ENCODE data around the gene CELF2.

The CELF2 gene

GRCh38 chr10:11058965-11059364 is 41.3 kb downstream of the CELF2 start:
- DNase-seq (ENCODE audit: low spot score), result no peak

DNA sequence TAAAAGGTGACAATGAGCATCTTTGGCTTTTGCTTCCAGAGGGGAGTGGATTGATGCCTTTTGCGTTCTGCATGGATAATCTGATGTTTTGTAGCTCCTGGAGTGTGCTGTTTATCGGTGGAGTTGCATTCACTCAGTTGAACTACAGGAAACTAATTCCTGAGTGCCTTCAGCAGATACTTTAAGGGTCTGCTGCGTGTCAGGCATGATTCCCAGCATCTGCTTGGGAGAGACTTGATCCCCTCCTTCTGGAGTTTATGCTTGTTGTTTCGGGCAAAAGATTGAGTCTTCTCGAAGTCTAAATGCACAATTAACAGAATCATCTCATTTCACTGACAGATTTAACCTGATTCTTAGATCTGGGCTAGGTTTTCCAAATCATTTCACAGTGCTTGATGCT is 46.2 kb downstream of the CELF2 start:
- DNase-seq (ENCODE audit: low spot score), result no peak

- DNase-seq (ENCODE audit: low spot score), result no peak
These were observed 47.2 kb downstream of the CELF2 start for GRCh38 chr10:11064832-11065231.

- no peak for DNase-seq (ENCODE audit: low spot score)
These were observed 47.9 kb downstream of the CELF2 start for GRCh38 chr10:11065567-11065966.

GRCh38 chr10:11066520-11066919 is 48.8 kb downstream of the CELF2 start:
- DNase-seq (ENCODE audit: low spot score), result no peak

DNA sequence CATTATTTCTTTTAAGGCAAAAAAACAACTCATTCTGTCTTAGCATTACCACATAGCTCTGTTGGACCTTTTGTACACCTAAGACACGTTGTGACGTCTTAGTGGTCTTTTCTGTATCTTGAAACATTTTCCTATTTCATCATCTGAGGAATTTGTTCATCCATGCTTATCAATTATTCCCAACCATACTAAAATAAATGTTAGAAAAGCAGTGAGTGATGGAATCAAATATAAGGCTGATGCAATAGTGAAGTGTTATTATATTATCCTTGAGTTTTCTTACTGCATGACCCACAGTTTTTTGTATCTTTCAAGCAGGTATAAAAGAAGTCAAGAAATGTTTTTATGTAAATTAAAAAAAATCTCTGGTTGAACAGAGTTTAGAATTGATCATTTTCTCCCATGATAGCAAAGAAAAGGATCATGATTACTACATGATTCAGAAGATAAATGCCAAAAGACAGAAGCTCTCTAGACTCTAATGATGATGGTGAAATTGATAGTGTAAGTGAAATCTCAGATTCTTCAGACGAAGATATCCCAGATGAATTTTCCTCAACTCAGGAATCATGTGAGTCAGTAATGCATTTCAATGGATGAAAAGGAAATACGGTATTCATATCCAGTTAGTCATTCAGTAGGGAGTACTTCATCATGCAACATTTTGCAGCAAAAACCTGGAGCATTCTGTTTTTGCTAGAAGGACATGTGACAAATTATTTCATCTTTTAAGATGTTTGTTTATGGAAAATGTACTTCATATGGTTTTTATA is 51.4 kb downstream of the CELF2 start:
- DNase-seq (ENCODE audit: low spot score), result no peak

DNA sequence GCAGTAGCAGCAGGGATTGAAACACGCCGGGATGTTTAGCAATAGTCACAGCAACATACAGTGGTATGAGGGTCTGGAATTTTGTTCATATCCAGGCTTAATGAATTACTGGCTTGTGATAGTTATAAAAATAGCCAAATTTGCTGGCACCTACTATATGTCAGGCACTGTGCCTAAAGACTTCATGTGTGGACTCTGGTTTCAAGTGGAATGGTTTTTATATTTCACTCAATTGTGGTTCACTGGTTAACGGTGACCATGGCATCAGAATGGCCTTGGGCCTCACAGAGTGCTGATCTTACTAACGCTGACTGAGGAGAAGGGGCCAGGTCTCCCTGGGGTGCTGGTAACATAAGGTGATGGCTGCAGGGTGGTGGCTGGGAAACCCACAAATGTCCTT is 55.7 kb downstream of the CELF2 start:
- DNase-seq (ENCODE audit: low spot score), result no peak

DNA sequence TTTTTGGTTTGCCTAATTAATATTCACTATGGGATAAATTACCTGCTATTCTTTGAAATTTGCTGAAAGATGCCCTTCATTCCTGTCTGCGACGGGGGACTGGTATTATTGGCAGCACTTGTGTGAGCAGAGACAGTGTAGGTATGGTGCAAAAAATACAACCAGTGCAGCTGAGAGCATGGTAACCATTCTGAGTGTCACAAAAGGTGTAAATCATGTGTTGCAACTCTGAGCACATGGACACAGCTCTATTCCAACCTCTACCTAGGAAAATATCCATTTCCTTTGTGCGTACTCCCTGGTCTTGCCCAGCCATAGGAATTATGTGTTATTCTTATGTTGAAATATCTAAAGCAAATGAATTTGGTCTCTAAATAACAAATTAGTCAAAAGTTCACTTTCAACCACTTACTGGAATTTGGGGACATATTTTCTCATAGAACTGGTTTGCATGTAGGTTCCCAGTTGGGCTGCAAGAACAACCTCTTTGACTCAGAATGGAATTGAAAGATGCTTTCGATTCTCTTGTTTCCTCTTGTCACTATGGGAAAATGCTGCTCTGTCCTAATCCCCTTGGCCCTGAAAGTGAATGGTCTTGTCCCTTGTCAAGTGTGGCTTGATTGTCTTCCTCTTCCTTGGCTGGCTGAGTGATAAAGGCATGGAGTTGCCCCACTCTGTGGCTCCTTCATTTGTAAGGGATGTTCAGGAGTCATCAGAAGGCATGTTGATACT is 57.0 kb downstream of the CELF2 start:
- DNase-seq (ENCODE audit: low spot score), result no peak

- DNase-seq (ENCODE audit: low spot score), result no peak
These were observed 58.5 kb downstream of the CELF2 start for GRCh38 chr10:11076221-11076620.

- no peak for DNase-seq (ENCODE audit: low spot score)
These were observed 62.9 kb downstream of the CELF2 start for GRCh38 chr10:11080564-11080984.

DNA sequence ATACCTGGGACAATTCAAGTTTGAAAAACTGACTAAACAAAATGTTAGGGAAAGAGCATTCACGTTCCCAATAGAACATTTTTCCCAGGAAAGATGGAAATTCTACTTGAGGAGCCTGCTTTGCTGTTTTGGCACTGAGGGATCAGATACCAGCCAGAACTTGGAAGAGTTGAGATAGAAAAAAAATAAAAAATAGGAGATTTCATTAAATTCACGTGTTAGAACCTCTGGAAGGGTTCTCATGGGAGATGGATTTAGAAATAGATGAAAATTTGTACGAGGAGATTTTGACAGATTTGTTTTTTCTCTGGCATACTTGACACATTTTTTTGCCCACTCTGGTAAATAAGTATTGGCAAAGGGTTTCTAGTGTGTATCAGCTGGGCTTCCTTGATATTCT is 63.7 kb downstream of the CELF2 start:
- no peak for DNase-seq (ENCODE audit: low spot score)

GRCh38 chr10:11082526-11082925 is 64.9 kb downstream of the CELF2 start:
- DNase-seq (ENCODE audit: low spot score), result no peak

- no peak for DNase-seq (ENCODE audit: low spot score)
These were observed 65.4 kb downstream of the CELF2 start for GRCh38 chr10:11083051-11083450.

GRCh38 chr10:11085545-11085944 is 67.9 kb downstream of the CELF2 start:
- DNase-seq (ENCODE audit: low spot score), result no peak

DNA sequence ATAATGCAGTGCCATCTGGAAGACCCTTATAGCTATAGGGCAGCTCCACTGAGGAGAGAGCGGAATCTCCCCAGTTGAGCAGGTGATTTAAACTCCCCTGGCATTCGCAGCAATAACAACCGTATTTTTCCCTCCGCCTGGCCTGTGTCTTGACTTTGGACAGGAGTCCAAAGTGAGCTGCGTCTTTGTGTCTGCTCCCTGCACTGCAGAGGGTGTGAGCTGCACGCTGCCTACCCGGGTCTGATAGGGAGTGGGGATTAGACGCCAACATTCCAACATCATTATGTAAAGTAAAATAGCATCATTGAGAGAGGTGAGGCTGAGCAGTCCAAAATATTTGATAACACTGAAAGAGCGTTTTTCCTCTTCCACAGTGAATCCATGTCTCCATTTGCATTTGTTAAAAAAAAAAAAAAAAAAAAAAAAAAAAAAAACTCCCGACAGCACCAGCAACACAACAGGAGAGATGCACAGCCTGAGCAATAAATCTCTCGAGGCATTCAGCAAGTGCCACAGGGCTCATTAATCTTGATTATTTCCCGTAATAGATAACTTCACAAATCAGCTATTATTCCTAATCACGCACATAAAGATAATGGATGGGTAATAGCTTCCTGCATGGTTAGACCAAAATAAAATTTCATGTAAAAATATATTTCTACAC is 68.6 kb downstream of the CELF2 start:
- no peak for DNase-seq (ENCODE audit: low spot score)

DNA sequence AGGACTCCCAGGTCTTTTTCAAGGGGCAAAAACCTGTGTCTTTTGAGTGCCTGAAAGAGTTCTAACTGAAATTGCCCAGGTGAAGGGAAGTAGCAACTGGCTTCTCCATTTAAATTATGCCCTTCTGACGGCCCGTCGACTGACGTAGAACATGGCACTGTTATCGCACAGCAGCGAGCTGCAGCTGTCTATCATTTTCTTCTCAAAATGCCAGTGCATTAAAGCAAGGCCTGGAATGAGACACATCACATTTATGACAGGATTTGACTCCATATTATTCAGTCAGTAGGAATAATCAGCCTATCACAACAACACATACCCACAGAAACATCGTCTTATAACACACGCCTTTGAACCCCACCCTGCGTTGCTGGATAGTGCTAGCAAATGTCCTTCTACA is 69.7 kb downstream of the CELF2 start:
- no peak for DNase-seq (ENCODE audit: low spot score)

- DNase-seq (ENCODE audit: low spot score), result no peak
These were observed 71.0 kb downstream of the CELF2 start for GRCh38 chr10:11088709-11089108.

- no peak for DNase-seq (ENCODE audit: low spot score)
These were observed 71.6 kb downstream of the CELF2 start for GRCh38 chr10:11089272-11089671.

DNA sequence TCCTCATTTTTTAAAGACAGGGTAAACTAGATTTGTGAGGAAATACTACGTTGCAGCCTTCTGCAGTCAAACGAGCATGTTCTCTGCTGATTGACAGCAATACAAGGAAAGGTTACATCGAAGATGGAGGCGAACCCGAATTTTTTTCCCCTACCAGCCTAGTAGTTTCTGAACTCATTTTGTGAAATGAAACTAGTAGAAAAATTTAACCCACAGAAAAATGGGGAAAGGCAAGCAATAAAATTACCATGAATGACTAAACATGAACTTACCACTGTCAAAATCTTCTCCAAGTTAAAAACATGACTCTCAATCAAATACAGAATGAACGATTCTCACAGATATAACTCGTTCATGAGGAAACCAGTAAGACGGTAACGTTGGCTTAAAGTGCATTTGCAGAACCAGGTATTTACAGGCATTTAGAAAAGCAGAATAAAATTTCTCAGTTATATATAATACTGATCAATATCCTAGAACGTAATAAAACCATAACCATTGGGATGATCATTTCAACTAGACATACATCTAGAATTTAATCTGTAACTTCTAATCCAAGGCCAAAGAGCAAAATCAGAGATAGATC is 73.9 kb downstream of the CELF2 start:
- DNase-seq (ENCODE audit: low spot score), result no peak

DNA sequence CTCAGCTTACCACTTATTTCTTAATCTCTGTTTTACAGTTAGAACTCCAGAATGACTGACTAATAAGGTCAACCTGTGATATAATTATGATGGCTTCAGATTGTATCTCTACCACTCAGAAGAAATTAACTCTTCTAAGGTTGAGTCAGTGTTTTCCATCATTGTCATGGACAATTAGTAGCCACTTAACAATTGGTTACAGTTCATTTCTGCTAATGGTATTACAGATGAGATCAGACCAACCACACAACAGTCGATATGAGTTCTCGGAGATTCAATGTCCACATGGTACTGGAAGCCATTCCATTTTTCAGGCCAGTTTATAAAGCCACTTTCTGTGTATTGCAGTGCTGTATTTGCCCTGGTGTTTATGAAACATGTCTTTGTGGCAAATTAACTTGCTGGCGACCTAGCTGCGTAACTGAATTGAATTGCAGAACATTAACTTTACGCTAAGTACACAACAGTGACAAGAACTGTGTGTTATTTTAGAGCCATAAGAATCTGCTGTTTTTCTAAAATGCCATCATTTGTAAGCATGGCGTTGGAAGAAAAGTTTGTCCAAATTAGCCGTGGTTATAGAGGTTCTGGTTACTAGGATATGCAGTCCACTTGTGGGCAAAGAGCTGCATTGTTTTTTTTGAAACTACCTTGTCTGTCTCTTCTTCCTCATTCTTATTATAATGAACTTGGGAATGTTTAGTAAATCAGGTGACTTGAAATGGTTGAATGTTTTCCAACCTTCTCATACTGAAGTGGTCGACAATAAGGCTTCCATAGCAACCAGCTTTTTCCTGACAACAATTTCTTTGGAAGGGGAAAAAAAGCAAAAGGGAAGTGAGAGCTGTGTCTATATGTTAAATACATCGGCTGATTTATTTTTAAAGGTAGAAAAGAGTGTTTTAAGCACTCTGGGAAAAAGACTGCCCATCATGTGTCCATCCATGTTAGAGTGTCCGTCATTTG is 76.4 kb downstream of the CELF2 start:
- no peak for DNase-seq (ENCODE audit: low spot score)

DNA sequence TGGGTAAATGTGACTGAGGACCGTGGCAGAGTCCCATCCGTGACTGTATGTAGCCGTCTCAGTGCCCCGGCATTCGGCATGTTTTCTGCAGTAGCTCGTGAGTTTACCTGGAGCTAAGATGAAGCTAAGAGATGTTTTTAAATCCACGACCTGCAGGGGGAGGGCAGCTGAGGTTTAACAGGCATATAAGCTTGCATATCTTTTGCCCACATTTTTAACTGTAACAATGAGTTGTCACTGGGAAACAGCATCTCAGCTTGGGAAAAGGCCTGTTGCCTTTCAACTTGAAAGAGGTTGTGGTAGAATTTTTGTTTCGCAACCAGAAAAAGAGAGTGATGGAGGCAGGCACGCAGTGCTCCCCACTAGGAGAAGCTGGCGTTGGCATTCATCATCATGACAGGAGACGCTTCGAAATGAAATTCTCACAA is 77.7 kb downstream of the CELF2 start:
- DNase-seq (ENCODE audit: low spot score), result no peak

Measured in Ammon's horn (tissue), 1 donor.